ENCODE data around the gene RALGAPA2. TPM values are rescaled to one million over a fixed set of nuclear protein-coding genes. Genes with fewer than 3 reads are reported as not detected.

RALGAPA2 gene
- total and polyA plus RNA-seq, 10 donors = 1.2 to 55.2 (median 29.4) TPM

DNA sequence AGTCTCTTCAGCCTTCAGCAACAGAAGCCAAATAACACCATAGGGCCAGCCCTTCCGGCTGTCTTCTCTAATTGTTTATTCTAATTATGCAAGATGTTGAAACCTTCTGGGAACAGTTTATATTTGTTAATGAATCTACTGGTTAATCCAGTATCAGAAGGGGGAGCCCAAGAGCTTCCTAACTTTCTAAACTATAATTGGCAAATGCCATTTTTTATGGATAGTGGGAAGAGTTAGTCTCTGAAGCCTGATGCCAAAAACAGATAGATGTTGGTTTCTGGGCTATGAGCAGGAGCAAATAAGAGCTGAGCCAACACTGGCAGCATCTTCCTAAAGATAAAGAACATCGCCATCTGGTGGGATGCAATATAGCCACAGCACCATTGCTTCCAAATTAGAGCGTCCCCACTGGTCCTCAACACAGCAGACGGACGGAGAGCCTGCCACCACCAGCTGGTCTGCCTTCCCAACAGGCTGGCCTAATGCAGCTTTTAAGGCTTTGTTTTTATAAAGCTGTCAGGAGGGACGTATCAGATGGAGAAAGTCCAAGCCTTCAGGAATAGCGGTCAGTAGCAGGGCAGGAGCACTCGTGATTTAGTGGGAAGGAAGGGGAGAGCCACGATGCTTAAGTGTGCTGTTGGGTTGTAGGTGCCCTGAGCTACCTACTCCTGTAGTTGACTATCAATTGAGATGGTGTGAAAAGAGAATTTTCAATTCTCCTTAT is 118.8 kb downstream of the RALGAPA2 start:
- Histone ChIP-seq H3K36me3 (peaks cover 0 to 79% (median 17%) of the 10 kb centered on the region in 6 donors), H3K27ac (no peak overlapping the region), H3K27me3 (replicated peaks in 1 of 7) (no peaks in the 10 kb centered on the region), H3K4me1 (no peaks in the 10 kb centered on the region), H3K9me3 (no peaks in the 10 kb centered on the region), H3K4me3 (no peak overlapping the region)
- WGBS, 5 donors = 60 to 77% (median 73%) methylated on average over 9 of the region's 9 CpGs
- no peak for DNase-seq
- TF ChIP-seq, protein P1, sequence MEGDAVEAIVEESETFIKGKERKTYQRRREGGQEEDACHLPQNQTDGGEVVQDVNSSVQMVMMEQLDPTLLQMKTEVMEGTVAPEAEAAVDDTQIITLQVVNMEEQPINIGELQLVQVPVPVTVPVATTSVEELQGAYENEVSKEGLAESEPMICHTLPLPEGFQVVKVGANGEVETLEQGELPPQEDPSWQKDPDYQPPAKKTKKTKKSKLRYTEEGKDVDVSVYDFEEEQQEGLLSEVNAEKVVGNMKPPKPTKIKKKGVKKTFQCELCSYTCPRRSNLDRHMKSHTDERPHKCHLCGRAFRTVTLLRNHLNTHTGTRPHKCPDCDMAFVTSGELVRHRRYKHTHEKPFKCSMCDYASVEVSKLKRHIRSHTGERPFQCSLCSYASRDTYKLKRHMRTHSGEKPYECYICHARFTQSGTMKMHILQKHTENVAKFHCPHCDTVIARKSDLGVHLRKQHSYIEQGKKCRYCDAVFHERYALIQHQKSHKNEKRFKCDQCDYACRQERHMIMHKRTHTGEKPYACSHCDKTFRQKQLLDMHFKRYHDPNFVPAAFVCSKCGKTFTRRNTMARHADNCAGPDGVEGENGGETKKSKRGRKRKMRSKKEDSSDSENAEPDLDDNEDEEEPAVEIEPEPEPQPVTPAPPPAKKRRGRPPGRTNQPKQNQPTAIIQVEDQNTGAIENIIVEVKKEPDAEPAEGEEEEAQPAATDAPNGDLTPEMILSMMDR (IDR thresholded peaks at IDR 0.05 in 8 of 11, conservative IDR thresholded peaks at IDR 0.05 in 3 of 11) = peak in 5 of 11 experiments; percentile 11 to 51 (median 29)
- TF ChIP-seq POLR2A (IDR thresholded peaks at IDR 0.05) (no peak), POLR2AphosphoS5 (IDR thresholded peaks at IDR 0.05) (no peak)
- intact Hi-C loops (cut with DNase I; ENCODE audit: low total_unique reads) = no loop called here

DNA sequence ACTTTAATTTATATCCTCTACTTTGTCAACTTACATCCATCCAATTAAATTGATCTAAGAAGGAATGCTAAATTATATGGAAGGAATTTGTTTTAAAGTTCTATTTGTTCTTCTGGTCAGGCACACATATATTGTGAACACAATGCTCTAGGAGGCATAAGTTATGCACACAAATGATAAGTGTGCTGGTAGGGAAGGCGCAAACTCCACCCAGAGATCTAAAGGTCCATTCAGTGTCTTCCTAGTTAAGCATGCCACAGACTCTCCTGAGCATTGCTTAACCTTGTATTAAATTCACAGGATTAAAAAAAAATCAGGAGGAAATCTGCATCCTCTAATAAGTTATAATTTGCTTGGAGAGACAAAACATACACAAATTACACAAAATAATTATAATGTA is 127.3 kb downstream of the RALGAPA2 start:
- H3K4me1 ChIP-seq = no peaks in the 10 kb centered on the region
- TF ChIP-seq POLR2A (IDR thresholded peaks at IDR 0.05) (no peak), POLR2AphosphoS5 (IDR thresholded peaks at IDR 0.05) (no peak)
- TF ChIP-seq, protein P1 (IDR thresholded peaks at IDR 0.05 in 8 of 11, conservative IDR thresholded peaks at IDR 0.05 in 3 of 11) = no peak
- 94 to 100% (median 100%) methylated on average over 1 of the region's 1 CpG for WGBS, 5 donors
- H3K36me3 ChIP-seq = peaks cover 0 to 100% (median 53%) of the 10 kb centered on the region in 6 donors
- no peak overlapping the region for H3K27ac ChIP-seq
- intact Hi-C loops (cut with DNase I; ENCODE audit: low total_unique reads) = no loop called here
- no peak overlapping the region for H3K4me3 ChIP-seq
- DNase-seq = no peak
- no peaks in the 10 kb centered on the region for H3K27me3 ChIP-seq (replicated peaks in 1 of 7)
- peaks cover 0 to 5% (median 0%) of the 10 kb centered on the region in 8 donors for H3K9me3 ChIP-seq

DNA sequence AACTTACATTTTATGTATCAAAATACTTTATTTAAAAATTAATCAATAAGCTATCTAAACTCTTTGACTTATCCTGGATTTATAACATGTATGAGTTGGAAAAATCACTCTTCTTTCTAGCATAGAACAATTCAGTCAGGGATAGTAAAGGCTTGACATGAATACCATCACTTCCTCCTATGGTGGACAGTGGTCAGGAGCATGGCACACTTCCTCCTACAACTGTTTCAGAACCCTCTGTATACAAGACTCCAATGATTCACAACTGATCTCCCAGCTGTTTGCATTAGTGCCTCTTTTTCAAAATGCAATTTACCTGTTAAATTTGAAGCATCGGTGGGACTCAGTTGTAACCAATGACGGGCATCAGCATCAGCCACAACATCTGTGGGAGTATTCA is 129.7 kb downstream of the RALGAPA2 start:
- H3K27ac ChIP-seq = no peak overlapping the region
- H3K36me3 ChIP-seq = peaks cover 0 to 100% (median 44%) of the 10 kb centered on the region in 6 donors
- intact Hi-C loops (cut with DNase I; ENCODE audit: low total_unique reads) = no loop called here

GRCh38 chr20:20580139-20580538 is 132.3 kb downstream of the RALGAPA2 start:
- peaks cover 0 to 100% (median 36%) of the 10 kb centered on the region in 6 donors for H3K36me3 ChIP-seq
- no peaks in the 10 kb centered on the region for H3K27me3 ChIP-seq (replicated peaks in 1 of 7)
- TF ChIP-seq POLR2A (IDR thresholded peaks at IDR 0.05) = no peak
- TF ChIP-seq POLR2AphosphoS5 (IDR thresholded peaks at IDR 0.05) = no peak
- TF ChIP-seq, protein P1 (IDR thresholded peaks at IDR 0.05 in 8 of 11, conservative IDR thresholded peaks at IDR 0.05 in 3 of 11) = no peak
- H3K27ac ChIP-seq = no peak overlapping the region
- no peaks in the 10 kb centered on the region for H3K4me1 ChIP-seq
- intact Hi-C loops (cut with DNase I; ENCODE audit: low total_unique reads) = no loop called here
- DNase-seq = no peak
- no peak overlapping the region for H3K4me3 ChIP-seq
- 83 to 90% (median 89%) methylated on average over 1 of the region's 1 CpG for WGBS, 5 donors
- H3K9me3 ChIP-seq = no peaks in the 10 kb centered on the region

More for the DNA sequence above, 129.7 kb downstream of the RALGAPA2 start:
- TF ChIP-seq POLR2AphosphoS5 (IDR thresholded peaks at IDR 0.05) (no peak), POLR2A (IDR thresholded peaks at IDR 0.05) (no peak)
- TF ChIP-seq, protein P1 (IDR thresholded peaks at IDR 0.05 in 8 of 11, conservative IDR thresholded peaks at IDR 0.05 in 3 of 11) = no peak
- peaks cover 0 to 5% (median 0%) of the 10 kb centered on the region in 8 donors for H3K9me3 ChIP-seq
- H3K27me3 ChIP-seq (replicated peaks in 1 of 7) = no peaks in the 10 kb centered on the region
- H3K4me1 ChIP-seq = no peaks in the 10 kb centered on the region
- H3K4me3 ChIP-seq = no peak overlapping the region
- DNase-seq = no peak
- 90 to 99% (median 98%) methylated on average over 2 of the region's 2 CpGs for WGBS, 5 donors

All from spleen (tissue), 11 donors.